H1 (cell line): ENCODE results near the gene MKNK2. TPM values are rescaled to one million over a fixed set of nuclear protein-coding genes. Genes with fewer than 3 reads are reported as not detected.

Experiments
- ASH2L ChIP-seq: fragments of 200-600, 300-600 bp; sonication (generic); IDR thresholded peaks from one replicate; pipeline ENCODE4 v1.7.1; 2017; ENCODE audit warnings: low read length
- BCL11A ChIP-seq, 2 experiments: IDR thresholded peaks; one replicate each; pipeline ENCODE4 v1.6.1; 2011; ENCODE audit warnings: low read depth in 2 of 2, low read length in 2 of 2, mild to moderate bottlenecking in 2 of 2
- CBX8 ChIP-seq: fragments of 300-800, 300-1000 bp; sonication (generic); IDR thresholded peaks from 2 replicates; pipeline ENCODE4 v1.7.1; 2016; ENCODE audit warnings: low read depth, low read length, borderline replicate concordance
- CHD2 ChIP-seq: IDR thresholded peaks from 2 replicates; pipeline ENCODE4 v1.6.1; 2012; ENCODE audit warnings: low read length, improper control_type of control experiment
- CREB1 ChIP-seq: IDR thresholded peaks from 2 replicates; pipeline ENCODE4 v1.6.1; 2012; ENCODE audit warnings: inconsistent platforms
- FOSL1 ChIP-seq: IDR thresholded peaks from 2 replicates; pipeline ENCODE4 v1.6.1; 2011; ENCODE audit warnings: mild to moderate bottlenecking, low read depth, low read length, moderate library complexity; ENCODE audit not compliant: insufficient read depth
- GABPA ChIP-seq: IDR thresholded peaks from 2 replicates; pipeline ENCODE4 v1.6.1; 2011; ENCODE audit warnings: mild to moderate bottlenecking, low read length, moderate library complexity, borderline replicate concordance; ENCODE audit not compliant: insufficient read depth
- GTF2F1 ChIP-seq: IDR thresholded peaks from 2 replicates; pipeline ENCODE4 v1.6.1; 2012; ENCODE audit warnings: low read depth, low read length, improper control_type of control experiment, borderline replicate concordance
- KDM4A ChIP-seq: IDR thresholded peaks from one replicate; pipeline ENCODE4 v1.7.1; 2012; ENCODE audit warnings: low read depth, mild to moderate bottlenecking, moderate library complexity, low read length, inconsistent platforms; ENCODE audit not compliant: severe bottlenecking
- KDM5A ChIP-seq: fragments of 200-600 bp; IDR thresholded peaks from 2 replicates; pipeline ENCODE4 v1.7.1; 2012; ENCODE audit warnings: mild to moderate bottlenecking, low read length, inconsistent platforms, mixed read lengths
- MAFK ChIP-seq: IDR thresholded peaks from 2 replicates; pipeline ENCODE4 v1.6.1; 2012; ENCODE audit warnings: low read depth, mild to moderate bottlenecking, improper control_type of control experiment, low read length
- NRF1 ChIP-seq: IDR thresholded peaks from 2 replicates; pipeline ENCODE4 v1.6.1; 2011; ENCODE audit warnings: mild to moderate bottlenecking, low read depth, low read length, improper control_type of control experiment
- POLR2A ChIP-seq, 2 experiments: IDR thresholded peaks; 1 replicate in 1 of 2; 2 replicates in 1 of 2; pipeline ENCODE4 v1.6.1; 2011; ENCODE audit warnings: low read depth in 2 of 2, low read length in 2 of 2, mild to moderate bottlenecking in 2 of 2; ENCODE audit errors: control extremely low read depth in 1 of 2
- POU5F1 ChIP-seq: IDR thresholded peaks from 2 replicates; pipeline ENCODE4 v1.6.1; 2011; ENCODE audit warnings: low read depth, mild to moderate bottlenecking, low read length, moderate library complexity
- RAD21 ChIP-seq, 2 experiments: IDR thresholded peaks in 1 of 2; conservative IDR thresholded peaks in 1 of 2; 2 replicates each; pipeline ENCODE4 v1.6.1; 2011; ENCODE audit warnings: low read depth in 2 of 2, low read length in 2 of 2, improper control_type of control experiment in 1 of 2, inconsistent platforms in 1 of 2, mild to moderate bottlenecking in 1 of 2, moderate library complexity in 1 of 2
- RXRA ChIP-seq: IDR thresholded peaks from 2 replicates; pipeline ENCODE4 v1.6.1; 2011; ENCODE audit warnings: low read depth, mild to moderate bottlenecking, low read length, moderate library complexity; ENCODE audit not compliant: insufficient read depth
- SIX5 ChIP-seq: IDR thresholded peaks from 2 replicates; pipeline ENCODE4 v1.6.1; 2011; ENCODE audit warnings: mild to moderate bottlenecking, low read depth, low read length
- SP2 ChIP-seq: IDR thresholded peaks from 2 replicates; pipeline ENCODE4 v1.6.1; 2012; ENCODE audit warnings: mild to moderate bottlenecking, low read length, inconsistent platforms
- TAF1 ChIP-seq: IDR thresholded peaks from 2 replicates; pipeline ENCODE4 v1.6.1; 2011; ENCODE audit warnings: mild to moderate bottlenecking, low read depth, low read length
- TBP ChIP-seq: IDR thresholded peaks from 2 replicates; pipeline ENCODE4 v1.6.1; 2011; ENCODE audit warnings: low read depth, low read length, improper control_type of control experiment
- TEAD4 ChIP-seq: IDR thresholded peaks from 2 replicates; pipeline ENCODE4 v1.6.1; 2012; ENCODE audit warnings: low read depth, low read length, inconsistent platforms, mixed read lengths
- polyA plus RNA-seq, 7 experiments: library from polyadenylated mRNA; depleted of rRNA in 3 of 7; stranded (reverse) in 5 of 7; unstranded in 2 of 7; fragments of >200 nt in 5 of 7; fragments of 200-250 nt in 2 of 7; gene quantifications; 1 replicate in 5 of 7; 2 replicates in 1 of 7; 4 replicates in 1 of 7; pipeline versions ENCODE4 v1.2.1 to v1.2.3, GENCODE V29; 2011 to 2013; ENCODE audit warnings: missing spikeins in 2 of 7, mixed read lengths in 2 of 7
- total RNA-seq: library from RNA; stranded (reverse); fragmentation: NEBNext Ultra II Directional; extraction: Animal tissue kit (Norgen Biotek cat#: 25700); gene quantifications from 2 replicates; pipeline ENCODE4 v1.2.1, GENCODE V29; 2021
- TF ChIP-seq, protein P1 (sequence below), 3 experiments: IDR thresholded peaks; 1 replicate in 2 of 3; 2 replicates in 1 of 3; pipeline versions ENCODE4 v1.5.1 to v1.6.1; 2011; ENCODE audit warnings: low read length in 3 of 3, mild to moderate bottlenecking in 3 of 3, inconsistent platforms in 2 of 3, low read depth in 1 of 3, moderate library complexity in 1 of 3; ENCODE audit not compliant: insufficient read depth in 1 of 3; ENCODE audit errors: control extremely low read depth in 1 of 3

The MKNK2 gene
- total and polyA plus RNA-seq, 2 of the 8 experiments (the other 6 are each of a cell fraction or from before 2014, with no cell fraction given): 163 to 166 TPM

- TF ChIP-seq TBP: no peak
- peak; percentile 7 for TF ChIP-seq KDM4A
- no peak for TF ChIP-seq MAFK
- TF ChIP-seq, protein P1, sequence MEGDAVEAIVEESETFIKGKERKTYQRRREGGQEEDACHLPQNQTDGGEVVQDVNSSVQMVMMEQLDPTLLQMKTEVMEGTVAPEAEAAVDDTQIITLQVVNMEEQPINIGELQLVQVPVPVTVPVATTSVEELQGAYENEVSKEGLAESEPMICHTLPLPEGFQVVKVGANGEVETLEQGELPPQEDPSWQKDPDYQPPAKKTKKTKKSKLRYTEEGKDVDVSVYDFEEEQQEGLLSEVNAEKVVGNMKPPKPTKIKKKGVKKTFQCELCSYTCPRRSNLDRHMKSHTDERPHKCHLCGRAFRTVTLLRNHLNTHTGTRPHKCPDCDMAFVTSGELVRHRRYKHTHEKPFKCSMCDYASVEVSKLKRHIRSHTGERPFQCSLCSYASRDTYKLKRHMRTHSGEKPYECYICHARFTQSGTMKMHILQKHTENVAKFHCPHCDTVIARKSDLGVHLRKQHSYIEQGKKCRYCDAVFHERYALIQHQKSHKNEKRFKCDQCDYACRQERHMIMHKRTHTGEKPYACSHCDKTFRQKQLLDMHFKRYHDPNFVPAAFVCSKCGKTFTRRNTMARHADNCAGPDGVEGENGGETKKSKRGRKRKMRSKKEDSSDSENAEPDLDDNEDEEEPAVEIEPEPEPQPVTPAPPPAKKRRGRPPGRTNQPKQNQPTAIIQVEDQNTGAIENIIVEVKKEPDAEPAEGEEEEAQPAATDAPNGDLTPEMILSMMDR (IDR thresholded peaks at IDR 0.05; ENCODE audit: control extremely low read depth in 1 of 3, insufficient read depth in 1 of 3, low read depth in 1 of 3, low read length in 3 of 3): no peak
- TF ChIP-seq POU5F1: no peak
- TF ChIP-seq GTF2F1: no peak
- no peak for TF ChIP-seq GABPA
- peak; percentile 49; the same call in 1 of the 2 replicates for TF ChIP-seq RXRA
- no peak for TF ChIP-seq NRF1
- TF ChIP-seq FOSL1: no peak
- no peak for TF ChIP-seq BCL11A (IDR thresholded peaks at IDR 0.05; ENCODE audit: low read depth in 2 of 2, low read length in 2 of 2)
- 0 out of 4 replicates have a peak, but pooled peaks of 1 of the 2 experiments have one; percentile 1 for TF ChIP-seq RAD21 (IDR thresholded peaks at IDR 0.05 in 1 of 2, conservative IDR thresholded peaks at IDR 0.05 in 1 of 2; ENCODE audit: low read depth in 2 of 2, low read length in 2 of 2)
- TF ChIP-seq TEAD4: no peak
- TF ChIP-seq CREB1: 0 out of 2 replicates have a peak, but pooled peaks have one; percentile 23
- TF ChIP-seq POLR2A (IDR thresholded peaks at IDR 0.05; ENCODE audit: control extremely low read depth in 1 of 2, low read depth in 2 of 2, low read length in 2 of 2): peak in 1 of 2 experiments; percentile 55; a peak in 2 of 3 replicates
- TF ChIP-seq SIX5: no peak
- TF ChIP-seq SP2: no peak; the same call in 1 of the 2 replicates
- peak; percentile 77 for TF ChIP-seq TAF1
- TF ChIP-seq CBX8: no peak
- peak; percentile 66 for TF ChIP-seq ASH2L
- TF ChIP-seq KDM5A: no peak
- peak; percentile 82 for TF ChIP-seq CHD2
Measured at GRCh38 chr19:2041683-2042484, 9.2 kb downstream of the MKNK2 start (continued).
